Putamen (tissue), 1 donor: ENCODE data around the gene CD109.
"Not testable (repeated sequence)": the region's sequence is repeated elsewhere in the genome, so short reads cannot be mapped to it uniquely, and the experiment has no call there.

Source experiments
- DNase-seq: peaks from one replicate; pipeline ENCODE4 v3.0.0-alpha.2; 2016; ENCODE audit warnings: low spot score

The CD109 gene

GRCh38 chr6:73695619-73696421 is at the start of gene CD109:
CD109 (plus strand) TSS chr6:73696203; CDS start chr6:73696216, 13 bp downstream.
- DNase-seq = no peak

GRCh38 chr6:73648166-73648565 is 47.8 kb upstream of the CD109 start:
- no peak for DNase-seq

GRCh38 chr6:73649783-73650182 is 46.2 kb upstream of the CD109 start:
- no peak for DNase-seq

GRCh38 chr6:73652637-73653570 is 43.1 kb upstream of the CD109 start:
- peak; percentile 77 for DNase-seq

GRCh38 chr6:73653571-73654424 is 42.2 kb upstream of the CD109 start, which contains the start of gene SLC17A5:
SLC17A5 (minus strand) TSS chr6:73653992; CDS start chr6:73653886, 106 bp downstream.
- DNase-seq = peak; percentile 94

- DNase-seq = no peak
Observed at GRCh38 chr6:73655341-73655917, 40.6 kb upstream of the CD109 start.

GRCh38 chr6:73656531-73657145 is 39.4 kb upstream of the CD109 start:
- no peak for DNase-seq

GRCh38 chr6:73657201-73657600 is 38.8 kb upstream of the CD109 start:
- DNase-seq = no peak

- DNase-seq = no peak
Observed at GRCh38 chr6:73664701-73665100, 31.3 kb upstream of the CD109 start.

- no peak for DNase-seq
Observed at GRCh38 chr6:73665686-73666319, 30.2 kb upstream of the CD109 start.

GRCh38 chr6:73666393-73666792 is 29.6 kb upstream of the CD109 start:
- DNase-seq = no peak

- no peak for DNase-seq
Observed at GRCh38 chr6:73667798-73668197, 28.2 kb upstream of the CD109 start.

- no peak for DNase-seq
Observed at GRCh38 chr6:73669005-73669404, 27.0 kb upstream of the CD109 start.

- no peak for DNase-seq
Observed at GRCh38 chr6:73671911-73672685, 23.9 kb upstream of the CD109 start.

GRCh38 chr6:73675466-73676098 is 20.4 kb upstream of the CD109 start:
- DNase-seq = peak; percentile 57

- DNase-seq = no peak
Observed at GRCh38 chr6:73679009-73679408, 17.0 kb upstream of the CD109 start.

- DNase-seq = not testable (repeated sequence)
Observed at GRCh38 chr6:73679846-73680245, 16.2 kb upstream of the CD109 start.

- DNase-seq = no peak
Observed at GRCh38 chr6:73680289-73680918, 15.6 kb upstream of the CD109 start.

- not testable (repeated sequence) for DNase-seq
Observed at GRCh38 chr6:73683574-73683973, 12.4 kb upstream of the CD109 start.
